Mononuclear cell (primary cell): ENCODE results near the gene LRRC36. TPM values are rescaled to one million over a fixed set of nuclear protein-coding genes. Genes with fewer than 3 reads are reported as not detected.

Experiments
- H3K27me3 ChIP-seq: 2 replicates; pipeline ENCODE4 v1.6.0; 2011; ENCODE audit warnings: low read length, control low read depth; ENCODE audit not compliant: insufficient read depth
- H3K4me1 ChIP-seq: 2 replicates; pipeline ENCODE4 v1.5.1; 2011; ENCODE audit warnings: mild to moderate bottlenecking, low read length, control low read depth; ENCODE audit not compliant: insufficient read depth
- H3K4me3 ChIP-seq: 2 replicates; pipeline ENCODE4 v1.5.1; 2011; ENCODE audit warnings: mild to moderate bottlenecking, low read length, moderate library complexity
- H3K9me3 ChIP-seq: 2 replicates; pipeline ENCODE4 v1.5.1; 2011; ENCODE audit warnings: low read depth, mild to moderate bottlenecking, control low read depth, low read length
- total RNA-seq: library from RNA; depleted of rRNA; stranded (reverse); fragments of >200 nt; gene quantifications from one replicate; pipeline ENCODE4 v1.2.3, GENCODE V29; 2012

The LRRC36 gene
- total RNA-seq, 1 donor = 0.31 TPM

DNA sequence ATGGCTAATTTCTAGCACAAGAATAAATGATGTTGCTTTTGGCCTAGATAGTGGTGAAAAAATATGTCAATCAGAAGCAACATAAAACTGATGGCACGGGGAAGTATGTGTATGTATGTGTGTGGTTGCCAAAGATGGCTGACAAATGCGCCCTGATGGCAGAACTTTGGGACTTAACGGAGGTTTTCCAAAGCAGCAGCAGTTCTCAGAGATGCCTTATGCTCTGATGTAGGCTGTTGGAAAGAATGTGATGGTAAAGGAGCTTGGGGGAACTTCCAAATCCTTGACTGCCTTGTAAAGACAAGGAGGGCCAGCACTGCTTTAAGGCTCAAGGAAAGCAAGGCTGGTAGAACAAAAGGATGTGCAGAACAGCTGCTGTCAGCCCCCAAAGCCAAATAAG lies 16.1 kb upstream of the LRRC36 start:
- no peaks in the 10 kb centered on the region for H3K9me3 ChIP-seq
- H3K27me3 ChIP-seq = no peaks in the 10 kb centered on the region
- no peak overlapping the region for H3K4me3 ChIP-seq
- H3K4me1 ChIP-seq = peaks cover 14% of the 10 kb centered on the region

DNA sequence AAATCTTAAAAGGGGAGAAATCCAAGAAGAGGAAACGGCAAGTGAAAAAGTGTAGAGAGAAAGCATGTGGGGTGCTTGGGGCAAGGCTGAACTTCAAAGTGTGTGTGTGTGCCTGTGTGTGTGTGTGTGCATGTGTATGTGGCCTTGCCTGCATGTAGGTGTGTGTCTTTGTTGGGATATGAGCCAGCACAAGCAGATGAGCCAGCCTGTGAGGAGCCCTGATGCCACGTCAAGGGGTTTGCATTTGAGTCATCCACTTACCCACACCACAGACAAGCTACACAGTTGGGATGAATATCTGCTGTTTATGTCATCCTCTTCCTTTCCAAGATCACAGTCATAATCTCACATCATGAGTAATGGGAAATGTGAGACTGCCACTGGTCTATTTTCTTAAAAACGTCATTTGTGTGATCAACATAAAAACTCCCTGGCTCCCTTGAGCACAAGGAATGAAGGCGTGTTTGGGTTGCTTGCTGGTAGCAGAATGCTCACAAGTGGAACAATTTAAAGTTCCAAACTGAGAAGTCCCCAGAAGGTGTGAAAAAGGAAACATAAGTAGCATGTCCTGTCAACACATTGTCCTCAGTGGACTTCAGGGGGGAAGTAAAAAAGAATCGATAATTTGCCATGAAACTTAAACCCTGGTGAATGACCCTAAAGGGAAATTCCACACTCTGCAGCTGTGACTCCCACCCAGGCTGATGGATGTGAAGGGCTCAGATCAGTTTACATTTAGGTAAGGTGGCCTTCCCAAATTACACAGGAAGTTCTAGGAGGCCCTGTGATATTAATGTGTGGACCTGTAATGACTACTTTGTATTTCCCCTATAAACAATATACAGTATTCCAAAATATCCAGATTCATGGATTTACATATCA lies 14.8 kb upstream of the LRRC36 start:
- H3K4me3 ChIP-seq = no peak overlapping the region
- H3K4me1 ChIP-seq = peaks cover 14% of the 10 kb centered on the region
- no peaks in the 10 kb centered on the region for H3K9me3 ChIP-seq
- no peaks in the 10 kb centered on the region for H3K27me3 ChIP-seq

- H3K9me3 ChIP-seq = no peaks in the 10 kb centered on the region
- H3K4me1 ChIP-seq = peaks cover 13% of the 10 kb centered on the region
- H3K27me3 ChIP-seq = no peaks in the 10 kb centered on the region
Measured at GRCh38 chr16:67312719-67313118, 13.9 kb upstream of the LRRC36 start.

DNA sequence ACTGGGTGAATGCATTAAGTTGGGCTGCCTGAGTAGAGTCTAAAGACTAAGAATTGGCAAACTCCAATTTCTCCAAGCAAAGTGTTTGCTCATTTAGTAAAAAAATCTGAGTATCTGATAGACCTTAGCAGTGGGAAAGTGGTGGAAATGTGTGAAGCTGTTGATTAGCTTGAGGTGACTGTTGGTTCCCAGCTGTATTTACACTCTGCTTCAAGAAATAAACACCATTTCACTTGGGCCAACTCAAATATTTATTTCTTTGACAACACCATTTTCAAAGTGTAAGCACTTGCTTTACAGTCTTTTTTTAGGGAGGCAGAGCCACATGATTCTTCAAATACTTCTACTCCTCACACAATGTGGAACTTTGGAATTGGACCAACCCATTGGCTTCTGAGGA lies 8.8 kb upstream of the LRRC36 start:
- Histone ChIP-seq H3K27me3 (peaks cover 5% of the 10 kb centered on the region), H3K9me3 (no peaks in the 10 kb centered on the region), H3K4me1 (no peaks in the 10 kb centered on the region), H3K4me3 (no peak overlapping the region)

More at GRCh38 chr16:67312719-67313118, 13.9 kb upstream of the LRRC36 start:
- no peak overlapping the region for H3K4me3 ChIP-seq

DNA sequence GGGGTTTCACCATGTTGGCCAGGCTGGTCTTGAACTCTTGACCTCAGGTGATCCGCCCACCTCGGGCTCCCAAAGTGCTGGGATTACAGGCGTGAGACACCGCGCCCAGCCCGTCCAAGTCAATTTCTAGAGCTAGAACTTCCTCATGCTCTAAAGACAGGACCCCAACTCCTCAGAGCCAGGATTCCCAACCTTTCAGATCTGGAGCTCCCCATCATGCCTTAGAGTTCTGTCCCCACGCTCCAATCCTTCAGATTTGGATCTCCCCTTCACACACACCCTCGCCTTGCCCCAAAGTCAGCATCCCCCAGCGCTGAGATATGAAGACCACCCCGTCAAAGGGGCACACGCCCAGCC lies 522 bp upstream of the LRRC36 start:
- H3K27me3 ChIP-seq = peaks cover 3% of the 10 kb centered on the region
- peaks cover 33% of the 10 kb centered on the region for H3K4me1 ChIP-seq
- peak overlapping the region; percentile 25 for H3K4me3 ChIP-seq
- H3K9me3 ChIP-seq = no peaks in the 10 kb centered on the region

DNA sequence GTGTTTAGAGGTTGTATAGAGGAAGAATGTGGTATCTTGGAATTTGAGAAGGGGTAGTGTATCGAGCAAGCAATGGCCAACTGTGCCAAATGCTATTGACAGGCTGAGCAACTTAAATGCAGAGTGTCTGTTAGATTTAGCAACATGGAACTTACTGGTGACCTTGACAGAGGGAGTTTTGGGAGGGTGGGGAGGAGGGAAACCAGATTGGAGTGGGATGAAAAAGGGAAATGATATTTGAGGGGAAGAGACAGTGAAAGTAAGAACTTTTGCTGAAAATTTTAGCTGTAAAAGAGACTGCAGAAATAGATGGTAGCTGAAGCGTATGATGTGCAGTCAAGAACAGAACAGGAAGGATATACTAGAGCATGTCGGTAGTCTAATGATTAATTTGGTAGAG lies 1.1 kb downstream of the LRRC36 start:
- H3K9me3 ChIP-seq = no peaks in the 10 kb centered on the region
- no peak overlapping the region for H3K4me3 ChIP-seq
- H3K4me1 ChIP-seq = peaks cover 33% of the 10 kb centered on the region
- H3K27me3 ChIP-seq = peaks cover 3% of the 10 kb centered on the region

- no peaks in the 10 kb centered on the region for H3K9me3 ChIP-seq
- no peak overlapping the region for H3K4me3 ChIP-seq
- no peaks in the 10 kb centered on the region for H3K27me3 ChIP-seq
- H3K4me1 ChIP-seq = peaks cover 28% of the 10 kb centered on the region
Measured at GRCh38 chr16:67329901-67330300, 3.3 kb downstream of the LRRC36 start.

DNA sequence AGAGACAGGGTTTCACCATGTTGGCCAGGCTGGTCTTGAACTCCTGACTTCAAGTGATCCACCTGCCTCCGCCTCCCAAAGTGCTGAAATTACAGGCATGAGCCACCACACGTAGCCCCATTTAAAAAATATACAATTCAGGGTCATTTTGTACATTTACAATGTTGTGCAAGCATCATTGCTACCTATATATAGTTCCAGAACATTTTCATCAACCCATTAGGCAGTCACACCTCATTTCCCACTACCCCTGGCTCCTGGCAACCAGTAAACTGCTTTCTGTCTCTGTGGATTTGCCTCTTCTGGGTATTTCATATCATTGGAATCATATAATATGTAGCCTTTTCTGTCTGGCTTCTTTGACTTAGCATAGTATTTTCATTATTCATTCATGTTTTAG lies 6.7 kb downstream of the LRRC36 start:
- Histone ChIP-seq H3K4me1 (no peaks in the 10 kb centered on the region), H3K27me3 (no peaks in the 10 kb centered on the region), H3K9me3 (no peaks in the 10 kb centered on the region), H3K4me3 (no peak overlapping the region)

DNA sequence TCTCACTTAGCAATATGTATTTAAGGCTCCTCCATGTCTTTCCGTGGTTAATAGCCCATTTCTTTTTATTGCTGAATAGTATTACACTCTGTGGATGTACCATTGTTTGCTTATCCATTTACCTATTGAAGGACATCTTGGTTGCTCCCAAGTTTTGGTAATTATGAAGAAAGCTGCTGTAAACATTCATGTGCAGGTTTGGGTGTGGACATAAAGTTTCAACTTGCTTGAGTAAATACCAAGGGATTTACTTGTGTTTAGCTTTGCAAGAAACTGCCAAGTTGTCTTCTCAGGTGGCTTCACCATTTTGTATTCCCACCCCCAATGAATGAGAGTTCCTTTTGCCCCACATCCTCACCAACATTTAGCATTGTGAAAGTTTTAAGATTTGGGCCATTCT lies 9.5 kb downstream of the LRRC36 start:
- no peaks in the 10 kb centered on the region for H3K27me3 ChIP-seq
- no peaks in the 10 kb centered on the region for H3K4me1 ChIP-seq
- H3K4me3 ChIP-seq = no peak overlapping the region
- H3K9me3 ChIP-seq = no peaks in the 10 kb centered on the region

DNA sequence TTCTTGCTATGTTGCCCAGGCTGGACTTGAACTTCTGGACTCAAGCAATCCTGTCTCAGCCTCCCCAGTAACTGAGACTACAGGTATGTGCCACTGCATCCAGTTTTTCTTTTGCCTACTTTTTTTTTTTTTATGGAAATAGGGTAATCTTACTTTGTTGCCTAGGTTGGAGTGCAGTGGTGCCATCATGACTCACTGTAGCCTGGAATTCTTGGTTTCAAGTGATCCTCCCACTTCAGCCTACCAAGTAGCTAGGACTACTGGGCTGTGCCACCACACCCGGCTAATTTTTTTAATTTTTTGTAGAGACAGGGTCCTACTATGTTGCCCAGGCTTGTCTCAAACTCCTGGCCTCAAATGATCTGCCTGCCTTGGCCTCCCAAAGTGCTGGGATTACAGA lies 10.0 kb downstream of the LRRC36 start:
- H3K4me1 ChIP-seq = no peaks in the 10 kb centered on the region
- no peaks in the 10 kb centered on the region for H3K27me3 ChIP-seq
- H3K4me3 ChIP-seq = no peak overlapping the region
- no peaks in the 10 kb centered on the region for H3K9me3 ChIP-seq

DNA sequence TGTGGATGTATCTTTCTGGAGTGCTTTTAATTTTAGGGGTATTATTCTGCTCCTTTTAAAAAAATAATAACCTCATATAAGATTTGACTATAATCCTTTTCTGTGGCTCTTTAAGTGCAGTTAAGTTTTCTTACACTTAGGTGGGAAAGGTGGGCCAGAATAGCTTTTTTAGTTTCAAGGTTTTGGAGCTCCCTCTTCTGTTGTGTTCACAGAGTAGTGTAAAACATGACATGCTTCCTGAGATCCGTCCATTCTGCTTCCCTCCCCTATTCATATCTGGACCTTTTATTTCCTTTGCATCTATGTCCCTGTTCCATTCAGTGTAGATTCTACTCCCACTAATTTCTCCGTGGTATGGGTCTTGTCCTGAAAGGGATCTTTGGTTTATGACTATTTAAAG lies 12.8 kb downstream of the LRRC36 start:
- Histone ChIP-seq H3K27me3 (no peaks in the 10 kb centered on the region), H3K4me3 (no peak overlapping the region), H3K4me1 (no peaks in the 10 kb centered on the region), H3K9me3 (no peaks in the 10 kb centered on the region)

DNA sequence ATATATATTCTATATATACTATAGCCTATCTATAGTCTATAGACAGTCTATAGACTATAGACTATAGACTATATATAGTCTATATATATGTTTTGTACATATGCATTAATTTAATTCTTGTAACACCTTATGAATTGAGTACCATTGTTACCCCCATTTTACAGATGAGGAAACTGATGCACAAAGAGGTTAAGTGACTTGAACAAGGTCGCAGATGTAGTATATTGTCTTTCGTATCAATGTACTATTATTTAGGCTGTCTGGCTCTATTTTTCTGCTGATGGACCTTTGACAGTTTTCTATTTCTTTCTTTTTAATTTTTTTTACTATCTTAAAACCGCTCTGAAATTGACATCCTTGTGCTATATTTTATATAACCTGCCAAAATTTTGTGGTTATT lies 14.6 kb downstream of the LRRC36 start:
- H3K9me3 ChIP-seq = no peaks in the 10 kb centered on the region
- no peaks in the 10 kb centered on the region for H3K27me3 ChIP-seq
- no peaks in the 10 kb centered on the region for H3K4me1 ChIP-seq

DNA sequence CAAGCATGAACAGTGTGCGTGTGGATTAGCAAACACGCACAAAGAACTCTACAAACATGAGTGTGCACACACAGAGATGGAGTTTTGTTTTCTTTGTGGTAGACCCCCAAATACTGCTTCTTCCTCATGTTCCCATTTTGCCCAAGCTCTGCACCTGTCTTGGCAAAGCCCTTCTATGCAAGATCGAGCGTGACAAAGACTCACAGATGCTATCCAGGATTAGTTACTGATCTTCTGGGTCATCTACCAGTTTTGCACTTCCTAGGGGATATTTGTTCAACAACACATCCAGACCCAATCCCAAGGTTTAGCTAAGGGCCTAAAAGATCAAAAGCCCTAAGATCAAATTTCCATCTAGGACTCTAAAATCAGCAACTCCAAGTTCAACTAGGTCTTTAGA lies 16.0 kb downstream of the LRRC36 start:
- H3K9me3 ChIP-seq = no peaks in the 10 kb centered on the region
- H3K4me3 ChIP-seq = no peak overlapping the region
- H3K4me1 ChIP-seq = no peaks in the 10 kb centered on the region
- H3K27me3 ChIP-seq = no peaks in the 10 kb centered on the region

More for the DNA sequence above, 14.6 kb downstream of the LRRC36 start:
- no peak overlapping the region for H3K4me3 ChIP-seq

- no peak overlapping the region for H3K4me3 ChIP-seq
- H3K27me3 ChIP-seq = no peaks in the 10 kb centered on the region
- H3K4me1 ChIP-seq = no peaks in the 10 kb centered on the region
- no peaks in the 10 kb centered on the region for H3K9me3 ChIP-seq
Measured at GRCh38 chr16:67345401-67345800, 18.8 kb downstream of the LRRC36 start.

DNA sequence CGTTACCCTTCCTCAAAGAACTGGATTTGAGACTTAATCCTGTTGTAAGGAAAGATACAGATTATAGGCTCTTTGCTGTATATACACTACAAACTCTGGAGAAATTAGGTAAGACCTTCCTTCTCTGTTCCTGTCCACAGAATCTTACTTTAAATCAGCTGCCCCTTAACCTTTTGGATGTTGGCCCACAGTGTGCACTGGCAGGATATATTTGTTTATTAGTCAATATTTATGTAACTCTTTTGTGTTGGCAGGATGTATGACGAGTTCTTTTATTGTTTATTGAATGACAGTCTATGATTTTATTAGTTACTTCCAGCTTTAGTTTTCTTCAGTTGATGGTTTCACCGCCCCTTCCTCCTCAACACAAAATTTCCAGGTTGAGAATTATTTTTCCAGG lies 19.7 kb downstream of the LRRC36 start:
- Histone ChIP-seq H3K4me3 (no peak overlapping the region), H3K4me1 (no peaks in the 10 kb centered on the region), H3K9me3 (no peaks in the 10 kb centered on the region), H3K27me3 (no peaks in the 10 kb centered on the region)

GRCh38 chr16:67349172-67349571 lies 22.6 kb downstream of the LRRC36 start:
- no peaks in the 10 kb centered on the region for H3K4me1 ChIP-seq
- no peaks in the 10 kb centered on the region for H3K27me3 ChIP-seq
- no peak overlapping the region for H3K4me3 ChIP-seq

More at GRCh38 chr16:67349172-67349571, 22.6 kb downstream of the LRRC36 start:
- no peaks in the 10 kb centered on the region for H3K9me3 ChIP-seq
